Fibroblast of pulmonary artery (primary cell): ENCODE results near the gene MSRB2.
A peak's percentile ranks its signal among the peaks of the same experiment; 100 is the strongest.

ENCODE experiments used
- DNase-seq: peaks from one replicate; pipeline ENCODE4 v3.0.0-alpha.2; 2010; ENCODE audit warnings: low read depth
- H3K4me3 ChIP-seq: replicated peaks from 2 replicates; pipeline ENCODE4 v1.5.1; 2011; ENCODE audit warnings: low read depth, mild to moderate bottlenecking, control low read depth, low read length, moderate library complexity
- CTCF ChIP-seq: IDR thresholded peaks from 2 replicates; pipeline ENCODE4 v1.5.1; 2011; ENCODE audit warnings: mild to moderate bottlenecking, control low read depth, low read length, inconsistent platforms; ENCODE audit errors: missing control alignments

The MSRB2 gene

DNA sequence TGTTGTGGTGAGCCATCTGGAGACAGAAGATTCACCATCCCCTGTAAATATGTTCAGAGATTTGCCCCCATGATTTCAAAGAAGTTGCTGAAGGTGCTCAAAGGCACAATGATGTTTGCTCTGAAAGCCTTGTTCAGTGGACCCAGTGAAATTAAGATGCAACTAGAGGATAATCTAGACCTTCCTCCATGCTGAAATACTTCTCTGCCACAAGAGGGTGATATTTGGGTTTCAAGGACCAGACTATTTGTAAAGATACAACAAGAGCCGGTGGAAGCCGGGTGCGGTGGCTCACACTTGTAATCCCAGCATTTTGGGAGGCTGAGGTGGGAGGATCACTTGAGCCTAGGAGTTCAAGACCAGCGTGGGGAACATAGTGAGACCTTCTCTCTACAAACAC lies 13.5 kb upstream of the MSRB2 start:
- peak; percentile 37 for DNase-seq
- no peak overlapping the region for H3K4me3 ChIP-seq
- TF ChIP-seq CTCF: peak; percentile 43

- TF ChIP-seq CTCF: no peak
- DNase-seq: no peak
- H3K4me3 ChIP-seq: no peak overlapping the region
Measured at GRCh38 chr10:23088609-23089008, 6.8 kb upstream of the MSRB2 start.

DNA sequence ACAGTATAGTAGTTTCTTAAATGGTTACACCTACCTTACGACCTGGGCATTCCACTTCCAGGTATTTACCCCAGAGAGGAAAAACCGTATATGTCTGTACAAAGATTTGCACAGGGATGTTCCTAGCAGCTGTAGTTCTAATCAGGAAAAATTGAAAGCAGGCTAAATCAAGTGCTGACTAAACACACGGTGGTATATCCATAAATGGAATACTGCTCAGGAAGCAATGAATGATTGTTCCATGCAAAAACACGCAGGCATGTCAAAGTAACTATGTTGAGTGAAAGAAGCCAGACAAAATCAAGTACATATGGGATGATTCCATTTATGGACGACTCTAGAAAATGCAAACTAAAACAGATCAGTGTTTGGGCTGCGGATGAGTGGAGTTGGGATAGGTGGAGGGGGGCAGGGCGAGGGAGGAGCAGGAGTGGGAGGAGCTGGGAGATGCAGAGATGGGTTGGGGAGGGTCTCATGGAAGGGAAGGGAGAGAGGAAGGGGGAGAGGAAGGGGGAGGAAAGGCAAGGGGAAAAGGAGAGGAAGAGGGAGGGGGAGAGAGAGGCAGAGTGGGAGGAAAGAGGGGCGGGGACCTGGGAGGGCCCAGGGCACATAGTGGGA lies 484 bp upstream of the MSRB2 start:
- DNase-seq: peak; percentile 42
- TF ChIP-seq CTCF: no peak
- peak overlapping the region; percentile 75 for H3K4me3 ChIP-seq

DNA sequence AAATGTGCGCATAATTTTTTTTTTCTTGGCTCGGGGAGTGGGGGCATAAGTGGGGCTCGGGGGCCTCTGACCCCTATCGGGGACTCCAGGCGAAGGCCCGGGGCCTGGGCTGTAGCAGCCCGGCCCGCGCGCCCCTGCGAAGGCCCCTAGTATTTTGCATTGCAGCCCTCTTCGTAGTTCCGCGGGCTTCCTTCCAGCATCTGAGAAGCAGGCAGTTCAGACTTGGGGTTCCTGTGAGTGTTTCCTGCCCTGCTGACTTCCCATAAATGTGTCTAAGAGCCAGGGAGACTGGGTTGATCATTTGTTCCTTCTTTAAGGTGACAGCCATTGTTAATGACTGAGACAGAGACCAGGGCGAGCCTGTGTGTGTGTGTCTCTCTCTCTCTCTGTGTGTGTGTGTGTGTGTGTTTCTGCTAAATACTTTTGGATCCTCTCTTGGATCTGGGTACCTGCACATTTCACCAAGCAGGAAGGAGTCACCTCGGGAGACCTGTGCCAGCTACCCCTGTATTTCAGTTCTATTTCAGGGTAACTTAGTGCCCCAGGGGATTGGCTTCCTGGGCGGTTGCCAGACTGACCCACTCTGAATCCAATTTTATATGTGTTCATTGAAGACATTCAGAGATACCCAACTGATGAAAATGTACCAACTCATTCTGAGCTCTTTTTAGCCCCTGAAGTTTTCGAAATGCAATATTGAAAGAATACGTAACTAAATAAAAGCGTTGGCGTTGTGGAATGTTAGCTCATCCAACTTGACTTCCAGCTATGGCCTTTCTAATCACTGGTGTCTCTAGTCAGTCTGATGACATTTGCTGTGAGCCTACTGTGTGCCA lies 805 bp downstream of the MSRB2 start:
- H3K4me3 ChIP-seq: peak overlapping the region; percentile 75
- no peak for TF ChIP-seq CTCF
- DNase-seq: peak; percentile 69

- no peak for TF ChIP-seq CTCF
- DNase-seq: peak; percentile 96
- H3K4me3 ChIP-seq: peak overlapping the region; percentile 75
Measured at GRCh38 chr10:23096802-23097549, 1.6 kb downstream of the MSRB2 start.

GRCh38 chr10:23099079-23099478 lies 3.7 kb downstream of the MSRB2 start:
- H3K4me3 ChIP-seq: no peak overlapping the region
- no peak for TF ChIP-seq CTCF
- DNase-seq: no peak
